ENCODE data around the gene KLK1.

Gene KLK1

DNA sequence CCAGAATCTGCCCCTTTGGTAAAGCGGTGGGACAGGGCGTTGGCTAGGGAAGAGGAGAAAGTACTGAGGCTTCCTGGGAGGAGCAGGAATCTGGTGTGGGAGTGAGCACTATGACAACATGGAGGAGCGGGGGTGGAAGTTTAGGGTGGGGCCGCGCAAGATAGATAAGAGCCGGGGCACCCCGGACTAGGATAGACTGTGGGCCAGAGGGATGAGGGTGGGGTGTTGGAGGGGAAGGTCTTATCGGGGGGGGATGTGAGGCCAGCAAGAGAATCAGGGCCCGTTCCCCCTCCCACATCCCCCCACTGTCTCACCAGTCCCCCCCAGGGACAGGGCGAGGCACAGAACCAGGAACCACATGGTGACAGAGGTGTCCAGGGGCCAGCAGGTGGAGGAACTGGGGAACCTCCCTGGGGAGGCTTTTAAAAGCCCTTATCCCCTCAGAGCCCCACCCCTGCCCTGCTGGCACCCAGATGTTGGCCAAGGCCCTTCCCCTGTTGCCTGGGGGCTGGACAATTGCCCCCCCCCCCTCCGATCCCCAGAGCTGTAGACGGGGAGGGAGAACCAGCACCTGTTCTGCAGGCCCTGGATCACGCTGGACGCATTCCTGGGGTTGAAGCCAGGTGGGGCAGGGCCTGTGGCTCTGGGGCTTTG, at the start of gene KLK1:
Gene KLK1, minus strand, starts transcription at position 399 of the 654 bp plus-strand sequence. Its CDS starts 39 bp downstream, at position 360.
- Mint-ChIP-seq H3K36me3 (ENCODE audit: low read depth) (no peaks in the 10 kb centered on the region), H3K27me3 (ENCODE audit: low read depth, poor library complexity) (peaks cover 85% of the 10 kb centered on the region), H3K9me3 (peaks cover 6% of the 10 kb centered on the region), H3K4me1 (peaks cover 25% of the 10 kb centered on the region), H3K4me3 (no peak within 1 kb of the TSS), H3K27ac (no peak within 1 kb of the TSS)
- TF ChIP-seq, protein P1, sequence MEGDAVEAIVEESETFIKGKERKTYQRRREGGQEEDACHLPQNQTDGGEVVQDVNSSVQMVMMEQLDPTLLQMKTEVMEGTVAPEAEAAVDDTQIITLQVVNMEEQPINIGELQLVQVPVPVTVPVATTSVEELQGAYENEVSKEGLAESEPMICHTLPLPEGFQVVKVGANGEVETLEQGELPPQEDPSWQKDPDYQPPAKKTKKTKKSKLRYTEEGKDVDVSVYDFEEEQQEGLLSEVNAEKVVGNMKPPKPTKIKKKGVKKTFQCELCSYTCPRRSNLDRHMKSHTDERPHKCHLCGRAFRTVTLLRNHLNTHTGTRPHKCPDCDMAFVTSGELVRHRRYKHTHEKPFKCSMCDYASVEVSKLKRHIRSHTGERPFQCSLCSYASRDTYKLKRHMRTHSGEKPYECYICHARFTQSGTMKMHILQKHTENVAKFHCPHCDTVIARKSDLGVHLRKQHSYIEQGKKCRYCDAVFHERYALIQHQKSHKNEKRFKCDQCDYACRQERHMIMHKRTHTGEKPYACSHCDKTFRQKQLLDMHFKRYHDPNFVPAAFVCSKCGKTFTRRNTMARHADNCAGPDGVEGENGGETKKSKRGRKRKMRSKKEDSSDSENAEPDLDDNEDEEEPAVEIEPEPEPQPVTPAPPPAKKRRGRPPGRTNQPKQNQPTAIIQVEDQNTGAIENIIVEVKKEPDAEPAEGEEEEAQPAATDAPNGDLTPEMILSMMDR (IDR thresholded peaks at IDR 0.05): no peak
- DNase-seq: no peak

DNA sequence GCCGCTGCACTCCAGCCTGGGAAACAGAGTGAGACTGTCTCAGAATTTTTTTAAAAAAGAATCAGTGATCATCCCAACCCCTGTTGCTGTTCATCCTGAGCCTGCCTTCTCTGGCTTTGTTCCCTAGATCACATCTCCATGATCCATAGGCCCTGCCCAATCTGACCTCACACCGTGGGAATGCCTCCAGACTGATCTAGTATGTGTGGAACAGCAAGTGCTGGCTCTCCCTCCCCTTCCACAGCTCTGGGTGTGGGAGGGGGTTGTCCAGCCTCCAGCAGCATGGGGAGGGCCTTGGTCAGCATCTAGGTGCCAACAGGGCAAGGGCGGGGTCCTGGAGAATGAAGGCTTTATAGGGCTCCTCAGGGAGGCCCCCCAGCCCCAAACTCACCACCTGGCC, 49.5 kb upstream of the KLK1 start, which contains the start of gene KLK2:
Gene KLK2, plus strand, starts transcription at position 384 of the 400 bp plus-strand sequence. CDS start 35 bp downstream, outside the sequence.
- H3K4me1 Mint-ChIP-seq: no peaks in the 10 kb centered on the region
- H3K27me3 Mint-ChIP-seq (ENCODE audit: low read depth, poor library complexity): peaks cover 40% of the 10 kb centered on the region
- DNase-seq: no peak
- no peaks in the 10 kb centered on the region for H3K9me3 Mint-ChIP-seq
- TF ChIP-seq, protein P1 (IDR thresholded peaks at IDR 0.05): no peak
- H3K27ac Mint-ChIP-seq: no peak within 1 kb of the TSS
- no peaks in the 10 kb centered on the region for H3K36me3 Mint-ChIP-seq (ENCODE audit: low read depth)
- H3K4me3 Mint-ChIP-seq: no peak within 1 kb of the TSS

DNA sequence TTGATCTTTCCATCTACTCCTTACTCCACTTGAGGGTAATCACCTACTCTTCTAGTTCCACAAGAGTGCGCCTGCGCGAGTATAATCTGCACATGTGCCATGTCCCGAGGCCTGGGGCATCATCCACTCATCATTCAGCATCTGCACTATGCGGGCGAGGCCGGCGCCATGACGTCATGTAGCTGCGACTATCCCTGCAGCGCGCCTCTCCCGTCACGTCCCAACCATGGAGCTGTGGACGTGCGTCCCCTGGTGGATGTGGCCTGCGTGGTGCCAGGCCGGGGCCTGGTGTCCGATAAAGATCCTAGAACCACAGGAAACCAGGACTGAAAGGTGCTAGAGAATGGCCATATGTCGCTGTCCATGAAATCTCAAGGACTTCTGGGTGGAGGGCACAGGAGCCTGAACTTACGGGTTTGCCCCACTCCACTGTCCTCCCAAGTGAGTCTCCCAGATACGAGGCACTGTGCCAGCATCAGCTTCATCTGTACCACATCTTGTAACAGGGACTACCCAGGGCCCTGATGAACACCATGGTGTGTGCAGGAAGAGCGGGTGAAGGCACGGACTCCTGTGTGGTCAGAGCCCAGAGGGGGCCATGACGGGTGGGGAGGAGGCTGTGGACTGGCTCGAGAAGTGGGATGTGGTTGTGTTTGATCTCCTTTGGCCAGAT, 47.0 kb upstream of the KLK1 start:
- Mint-ChIP-seq H3K4me1 (no peaks in the 10 kb centered on the region), H3K9me3 (no peaks in the 10 kb centered on the region), H3K4me3 (no peak overlapping the region), H3K27me3 (ENCODE audit: low read depth, poor library complexity) (peaks cover 56% of the 10 kb centered on the region), H3K36me3 (ENCODE audit: low read depth) (no peaks in the 10 kb centered on the region), H3K27ac (no peak overlapping the region)
- no peak for DNase-seq
- TF ChIP-seq, protein P1 (IDR thresholded peaks at IDR 0.05): no peak

DNA sequence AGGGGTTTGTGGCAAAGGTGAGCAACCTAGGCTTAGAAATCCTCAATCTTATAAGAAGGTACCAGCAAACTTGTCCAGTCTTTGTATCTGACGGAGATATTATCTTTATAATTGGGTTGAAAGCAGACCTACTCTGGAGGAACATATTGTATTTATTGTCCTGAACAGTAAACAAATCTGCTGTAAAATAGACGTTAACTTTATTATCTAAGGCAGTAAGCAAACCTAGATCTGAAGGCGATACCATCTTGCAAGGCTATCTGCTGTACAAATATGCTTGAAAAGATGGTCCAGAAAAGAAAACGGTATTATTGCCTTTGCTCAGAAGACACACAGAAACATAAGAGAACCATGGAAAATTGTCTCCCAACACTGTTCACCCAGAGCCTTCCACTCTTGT, 45.9 kb upstream of the KLK1 start:
- no peak overlapping the region for H3K27ac Mint-ChIP-seq
- no peaks in the 10 kb centered on the region for H3K4me1 Mint-ChIP-seq
- no peaks in the 10 kb centered on the region for H3K9me3 Mint-ChIP-seq
- peaks cover 64% of the 10 kb centered on the region for H3K27me3 Mint-ChIP-seq (ENCODE audit: low read depth, poor library complexity)
- H3K36me3 Mint-ChIP-seq (ENCODE audit: low read depth): no peaks in the 10 kb centered on the region
- H3K4me3 Mint-ChIP-seq: no peak overlapping the region
- TF ChIP-seq, protein P1 (IDR thresholded peaks at IDR 0.05): no peak
- DNase-seq: no peak

DNA sequence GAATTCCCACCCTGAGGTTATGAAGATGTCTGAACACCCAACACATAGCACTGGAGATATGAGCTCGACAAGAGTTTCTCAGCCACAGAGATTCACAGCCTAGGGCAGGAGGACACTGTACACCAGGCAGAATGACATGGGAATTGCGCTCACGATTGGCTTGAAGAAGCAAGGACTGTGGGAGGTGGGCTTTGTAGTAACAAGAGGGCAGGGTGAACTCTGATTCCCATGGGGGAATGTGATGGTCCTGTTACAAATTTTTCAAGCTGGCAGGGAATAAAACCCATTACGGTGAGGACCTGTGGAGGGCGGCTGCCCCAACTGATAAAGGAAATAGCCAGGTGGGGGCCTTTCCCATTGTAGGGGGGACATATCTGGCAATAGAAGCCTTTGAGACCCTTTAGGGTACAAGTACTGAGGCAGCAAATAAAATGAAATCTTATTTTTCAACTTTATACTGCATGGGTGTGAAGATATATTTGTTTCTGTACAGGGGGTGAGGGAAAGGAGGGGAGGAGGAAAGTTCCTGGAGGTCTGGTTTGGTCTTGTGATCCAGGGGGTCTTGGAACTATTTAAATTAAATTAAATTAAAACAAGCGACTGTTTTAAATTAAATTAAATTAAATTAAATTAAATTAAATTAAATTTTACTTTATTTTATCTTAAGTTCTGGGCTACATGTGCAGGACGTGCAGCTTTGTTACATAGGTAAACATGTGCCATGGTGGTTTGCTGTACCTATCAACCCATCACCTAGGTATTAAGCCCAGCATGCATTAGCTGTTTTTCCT, 38.1 kb upstream of the KLK1 start:
- Mint-ChIP-seq H3K4me3 (no peak overlapping the region), H3K27me3 (ENCODE audit: low read depth, poor library complexity) (peaks cover 84% of the 10 kb centered on the region), H3K27ac (no peak overlapping the region), H3K36me3 (ENCODE audit: low read depth) (no peaks in the 10 kb centered on the region), H3K4me1 (peaks cover 6% of the 10 kb centered on the region), H3K9me3 (no peaks in the 10 kb centered on the region)
- no peak for DNase-seq
- TF ChIP-seq, protein P1 (IDR thresholded peaks at IDR 0.05): no peak
